ENCODE measurements around the gene NPHS2. TPM values are rescaled to one million over a fixed set of nuclear protein-coding genes. Genes with fewer than 3 reads are reported as not detected.

NPHS2 gene
- total and polyA plus RNA-seq, 2 donors (not counting 3 experiments of a cell fraction or from before 2014, with no cell fraction given), result not detected

DNA sequence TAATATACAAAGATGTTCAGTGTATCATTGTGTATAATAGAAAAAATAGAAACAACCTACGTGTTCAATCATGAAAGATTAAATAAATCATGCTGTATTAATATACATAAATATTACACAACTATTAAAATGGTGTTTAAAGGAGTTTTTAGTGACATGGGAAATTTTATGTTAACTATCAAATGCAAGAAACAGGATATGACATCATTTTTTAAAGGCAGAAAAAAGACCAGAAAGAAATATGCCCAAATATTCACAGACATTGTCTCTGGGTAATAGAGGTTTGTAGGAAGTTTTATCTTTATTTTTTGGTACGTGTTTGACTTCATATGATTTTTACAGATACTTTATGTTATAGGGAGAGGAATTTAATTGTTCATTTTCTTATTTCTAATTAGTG is 34.0 kb downstream of the NPHS2 start:
- Histone ChIP-seq H3K27me3 (ENCODE audit: control insufficient read depth in 2 of 2, insufficient read depth in 2 of 2, low read length in 2 of 2) (no peaks in the 10 kb centered on the region), H3K36me3 (ENCODE audit: control insufficient read depth in 2 of 2, extremely low read depth in 1 of 2, insufficient read depth in 2 of 2, low read length in 2 of 2) (no peaks in the 10 kb centered on the region), H3K9me3 (replicated peaks; ENCODE audit: control insufficient read depth, insufficient read depth, low read length) (no peaks in the 10 kb centered on the region), H3K4me1 (ENCODE audit: control insufficient read depth, extremely low read depth, insufficient read depth, low read length) (no peaks in the 10 kb centered on the region), H3K9ac (replicated peaks; ENCODE audit: extremely low read depth, insufficient read depth, low read length) (no peak overlapping the region), H3K4me2 (ENCODE audit: insufficient read depth, low read length) (no peak overlapping the region), H3K27ac (ENCODE audit: insufficient read depth, low read depth, low read length) (no peak overlapping the region), H3K9me1 (replicated peaks; ENCODE audit: control insufficient read depth, extremely low read depth, insufficient read depth, low read length) (no peaks in the 10 kb centered on the region), H3K79me2 (ENCODE audit: control insufficient read depth, insufficient read depth, low read length) (no peaks in the 10 kb centered on the region), H2AFZ (ENCODE audit: low read depth, low read length) (no peak overlapping the region), H4K20me1 (replicated peaks; ENCODE audit: control insufficient read depth, extremely low read depth, insufficient read depth, low read length) (no peaks in the 10 kb centered on the region), H3K4me3 (replicated peaks in 1 of 3; ENCODE audit: insufficient read depth in 1 of 3, low read depth in 1 of 3, low read length in 3 of 3) (no peak overlapping the region)
- POLR2A ChIA-PET, result no interaction called here
- FAIRE-seq, result no peak
- TF ChIP-seq MAX (IDR thresholded peaks at IDR 0.05; ENCODE audit: insufficient read depth, insufficient read length), result no peak
- TF ChIP-seq FOS (IDR thresholded peaks at IDR 0.05; ENCODE audit: borderline replicate concordance, insufficient read depth, low read length), result no peak
- no peak for TF ChIP-seq CTCF (IDR thresholded peaks at IDR 0.05; ENCODE audit: extremely low read depth in 1 of 2, insufficient read depth in 1 of 2, low read depth in 1 of 2, low read length in 2 of 2)
- TF ChIP-seq POLR2A (IDR thresholded peaks at IDR 0.05; ENCODE audit: low read depth, low read length), result no peak
- TF ChIP-seq POLR2AphosphoS5 (IDR thresholded peaks at IDR 0.05; ENCODE audit: insufficient read depth, low read depth, low read length), result no peak
- no peak for TF ChIP-seq GATA2 (IDR thresholded peaks at IDR 0.05; ENCODE audit: insufficient read depth, insufficient read length, low read depth, low read length)
- no peak for TF ChIP-seq MYC (IDR thresholded peaks at IDR 0.05; ENCODE audit: low read depth, low read length)
- TF ChIP-seq JUN (IDR thresholded peaks at IDR 0.05; ENCODE audit: borderline replicate concordance, insufficient read depth, insufficient read length, low read depth), result no peak
- no peak for TF ChIP-seq EZH2 (IDR thresholded peaks at IDR 0.05; ENCODE audit: borderline replicate concordance, low read depth, low read length, severe bottlenecking)
- DNase-seq (ENCODE audit: low read depth, low spot score), result no peak
- intact Hi-C loops (cut with micrococcal nuclease) (no loop called here), dilution Hi-C loops (cut with MboI; ENCODE audit: extremely low pct_ligation_motif_present, low sequenced_read_pairs) (no loop called here)
- BruUV-seq (replicated peaks), result no TSS peak
- CTCF ChIA-PET, result no interaction called here
